K562 (cell line): ENCODE measurements around the gene CMSS1. TPM values are rescaled to one million over a fixed set of nuclear protein-coding genes. Genes with fewer than 3 reads are reported as not detected.

ENCODE experiments used
- ATAC-seq: fragments of 200-7000 bp; cut with Tn5 transposase; 3 replicates; pipeline ENCODE4 v1.9.1; 2020; ENCODE audit warnings: moderate library complexity
- BruUV-seq: library from RNA; stranded (reverse); fragments of 400-500 nt; replicated peaks from 2 replicates; lab custom pipeline; 2021; lab: Mats Ljungman, UMichigan
- CTCF ChIA-PET: fragments of 300-600 bp; formaldehyde crosslinking; extraction: SDS; loops from one replicate; lab custom pipeline; 2021; ENCODE audit warnings: low intra/inter-chr PET ratio; lab: Yijun Ruan, JAX
- POLR2A ChIA-PET: fragments of 300-600, 350-650 bp; sonication (Branson Sonifier 250); formaldehyde crosslinking; extraction: SDS; loops from one replicate; lab custom pipeline; 2021; ENCODE audit warnings: antibody characterized with exemption, inconsistent platforms; lab: Yijun Ruan, JAX
- DNase-seq, 4 experiments: peaks; one replicate each; pipeline versions ENCODE4 v3.0.0 to v3.0.0-alpha.2; 2011 to 2018; ENCODE audit warnings: low spot score in 3 of 4, mixed read lengths in 3 of 4; ENCODE audit errors: extremely low read depth in 1 of 4
- FAIRE-seq: peaks from 2 replicates; lab custom pipeline; 2011; peaks lifted over from hg19 to GRCh38; lab: Jason Lieb, UNC
- H2AFZ ChIP-seq: 2 replicates; pipeline ENCODE4 v1.6.0; 2011; ENCODE audit warnings: low read depth, low read length, control low read depth, inconsistent platforms
- H3K27ac ChIP-seq: fragments of 200-600 bp; 3 replicates; pipeline ENCODE4 v1.8.0; 2011; ENCODE audit warnings: low read depth, mild to moderate bottlenecking, control low read depth, inconsistent platforms, low read length, moderate library complexity, mixed read lengths; ENCODE audit errors: extremely low read depth
- H3K27me3 ChIP-seq, 2 experiments: fragments of 300-600 bp in 1 of 2; 2 replicates in 1 of 2; 3 replicates in 1 of 2; pipeline versions ENCODE4 v1.6.0 to v1.8.0; 2011; ENCODE audit warnings: inconsistent platforms in 2 of 2, low read length in 2 of 2, mild to moderate bottlenecking in 1 of 2, mixed read lengths in 1 of 2, moderate library complexity in 1 of 2; ENCODE audit not compliant: control insufficient read depth in 2 of 2, insufficient read depth in 2 of 2
- H3K36me3 ChIP-seq: fragments of 300-600 bp; 3 replicates; pipeline ENCODE4 v1.8.0; 2011; ENCODE audit warnings: mild to moderate bottlenecking, low read length, inconsistent platforms; ENCODE audit not compliant: control insufficient read depth, insufficient read depth
- H3K4me1 ChIP-seq, 2 experiments: fragments of 200-600 bp in 1 of 2; replicated peaks in 1 of 2; 2 replicates in 1 of 2; 3 replicates in 1 of 2; pipeline versions ENCODE4 v1.5.1 to v1.8.0; 2011; ENCODE audit warnings: inconsistent platforms in 2 of 2, low read length in 2 of 2, mild to moderate bottlenecking in 1 of 2, mixed read lengths in 1 of 2, moderate library complexity in 1 of 2; ENCODE audit not compliant: control insufficient read depth in 2 of 2, insufficient read depth in 2 of 2
- H3K4me2 ChIP-seq: 2 replicates; pipeline ENCODE4 v1.6.1; 2011; ENCODE audit warnings: low read length, control low read depth, inconsistent platforms, mixed read lengths; ENCODE audit not compliant: insufficient read depth
- H3K4me3 ChIP-seq: fragments of 200-600 bp; sonication (generic), shearing (Covaris generic); 2 replicates; pipeline ENCODE4 v1.5.1; 2016; ENCODE audit warnings: control low read depth, inconsistent platforms
- H3K79me2 ChIP-seq: fragments of 200-600 bp; 3 replicates; pipeline ENCODE4 v1.8.0; 2011; ENCODE audit warnings: low read length, inconsistent platforms; ENCODE audit not compliant: control insufficient read depth, insufficient read depth
- H3K9ac ChIP-seq, 2 experiments: 2 replicates each; pipeline versions ENCODE4 v1.6.0 to v1.6.1; 2011; ENCODE audit warnings: low read depth in 2 of 2, low read length in 2 of 2, control low read depth in 1 of 2, inconsistent platforms in 1 of 2, mild to moderate bottlenecking in 1 of 2, mixed read lengths in 1 of 2; ENCODE audit not compliant: insufficient read depth in 1 of 2
- H3K9me1 ChIP-seq: one replicate; pipeline ENCODE4 v1.6.0; 2011; ENCODE audit warnings: inconsistent platforms, mild to moderate bottlenecking, low read length, moderate library complexity; ENCODE audit not compliant: control insufficient read depth, insufficient read depth
- H3K9me3 ChIP-seq: replicated peaks from 2 replicates; pipeline ENCODE4 v1.5.1; 2011; ENCODE audit warnings: low read depth, low read length, inconsistent platforms; ENCODE audit not compliant: control insufficient read depth, insufficient read depth
- H4K20me1 ChIP-seq: replicated peaks from 2 replicates; pipeline ENCODE4 v1.6.1; 2011; ENCODE audit warnings: low read length, inconsistent platforms, mixed read lengths; ENCODE audit not compliant: control insufficient read depth, insufficient read depth
- POLR2G ChIP-seq: fragments of 200-400 bp; formaldehyde crosslinking; IDR thresholded peaks from 2 replicates; pipeline ENCODE4 v1.6.1; 2017; ENCODE audit warnings: low read depth, mild to moderate bottlenecking, antibody characterized with exemption, low read length, moderate library complexity
- PYGO2 ChIP-seq: fragments of 450-650 bp; IDR thresholded peaks from 2 replicates; pipeline ENCODE4 v1.6.1; 2016; ENCODE audit warnings: mild to moderate bottlenecking, missing genetic modification characterization, moderate library complexity, missing compliant biosample characterization
- RBBP5 ChIP-seq: fragments of 200-600 bp; sonication (generic); IDR thresholded peaks from 2 replicates; pipeline ENCODE4 v1.6.1; 2012; ENCODE audit warnings: borderline replicate concordance, mild to moderate bottlenecking, low read length, control low read depth, inconsistent platforms; ENCODE audit not compliant: insufficient read depth, poor library complexity, severe bottlenecking
- ZNF184 ChIP-seq: sonication (generic); formaldehyde crosslinking; IDR thresholded peaks from 2 replicates; pipeline ENCODE4 v1.5.0; 2020; ENCODE audit warnings: missing genetic modification reagents
- ZNF695 ChIP-seq: fragments of 450-650 bp; formaldehyde crosslinking; IDR thresholded peaks from 2 replicates; pipeline ENCODE4 v1.4.0; 2020; ENCODE audit warnings: mild to moderate bottlenecking, moderate library complexity
- WGBS: fragments of 100-300 bp; shearing (Covaris generic); methylation state at CpG from one replicate; pipeline ENCODE4 v1.1.6; 2016; ENCODE audit warnings: low coverage, mixed read lengths; ENCODE audit not compliant: insufficient coverage; ENCODE audit errors: missing lambda C conversion rate; 5-methylcytosine and 5-hydroxymethylcytosine counted together
- in situ Hi-C: fragments of 300-500 bp; cut with MboI; formaldehyde crosslinking; loops from 4 replicates; pipeline ENCODE4 v1.15.0; 2018; ENCODE audit warnings: inconsistent platforms, mixed read lengths
- intact Hi-C: fragments of 100-400 bp; cut with micrococcal nuclease; formaldehyde crosslinking; loops from 2 replicates; pipeline ENCODE4 v1.14.2; 2022
- polyA plus RNA-seq, 8 experiments: library from polyadenylated mRNA; depleted of rRNA in 4 of 8; stranded (reverse) in 5 of 8; unstranded in 3 of 8; fragments of >200 nt; fragmentation: Nextera tagmentation in 2 of 8; fragmentation: Illumina TruSeq in 1 of 8; extraction: Ambion mirVana in 2 of 8; extraction: Trizol in 1 of 8; gene quantifications; 2 replicates each; pipeline versions ENCODE4 v1.2.1 to v1.2.3, GENCODE V29; 2011 to 2014; ENCODE audit warnings: inconsistent platforms in 1 of 8, missing spikeins in 1 of 8
- total RNA-seq, 7 experiments: library from RNA; depleted of rRNA in 6 of 7; stranded (reverse); fragments of >200 nt in 6 of 7; fragmentation: Illumina TruSeq in 2 of 7; extraction: Trizol in 2 of 7; gene quantifications; 2 replicates each; pipeline versions ENCODE4 v1.2.1 to v1.2.3, GENCODE V29; 2011 to 2021; ENCODE audit warnings: low replicate concordance in 1 of 7
- TF ChIP-seq, protein P1 (sequence below): IDR thresholded peaks from 2 replicates; pipeline ENCODE4 v1.6.1; 2012; ENCODE audit warnings: low read depth, low read length, improper control_type of control experiment, borderline replicate concordance
- TF ChIP-seq, protein P2 (sequence below): fragments of 450-650 bp; IDR thresholded peaks from 2 replicates; pipeline ENCODE4 v1.7.1; 2018; ENCODE audit warnings: mild to moderate bottlenecking, low read depth; ENCODE audit not compliant: partially characterized antibody
- TF ChIP-seq, protein P3 (sequence below): fragments of 450-650 bp; IDR thresholded peaks from 2 replicates; pipeline ENCODE4 v1.6.1; 2018; ENCODE audit warnings: mild to moderate bottlenecking, low read depth; ENCODE audit not compliant: partially characterized antibody

Gene CMSS1
- total and polyA plus RNA-seq, 9 of the 15 experiments (the other 6 are each of a cell fraction or from before 2014, with no cell fraction given) = 46.9 to 109 (median 72.3) TPM

DNA sequence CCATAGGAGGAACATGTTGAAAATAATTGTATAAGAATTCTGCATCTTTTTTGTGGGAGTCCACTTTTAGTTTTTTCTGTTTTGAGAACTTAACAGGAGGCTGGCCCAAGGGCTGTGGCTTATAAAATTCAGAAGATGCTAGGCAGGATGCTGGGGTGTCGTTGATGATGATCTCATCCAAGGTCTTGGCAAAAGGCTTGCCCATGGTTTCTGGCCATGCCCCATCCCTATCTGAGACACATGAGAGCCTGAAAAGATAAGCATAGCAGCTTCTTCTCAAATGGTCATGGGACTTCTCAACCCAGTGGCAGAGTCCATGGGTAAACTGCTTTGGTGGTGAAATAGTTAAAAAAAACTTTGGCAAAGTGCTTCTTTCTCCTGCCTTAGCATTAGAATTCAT lies 35.2 kb downstream of the CMSS1 start:
- no peaks in the 10 kb centered on the region for H3K9me1 ChIP-seq
- peaks cover 55% of the 10 kb centered on the region for H3K79me2 ChIP-seq
- no peak overlapping the region for H3K27ac ChIP-seq
- BruUV-seq = no TSS peak
- H3K36me3 ChIP-seq = peaks cover 2% of the 10 kb centered on the region; the same call in 1 of the 3 replicates
- no peaks in the 10 kb centered on the region for H3K4me1 ChIP-seq
- H2AFZ ChIP-seq = no peak overlapping the region
- in situ Hi-C loops (no loop called here), intact Hi-C loops (no loop called here)
- no peak for ATAC-seq
- no peak overlapping the region for H3K9ac ChIP-seq
- H3K27me3 ChIP-seq = no peaks in the 10 kb centered on the region
- H3K9me3 ChIP-seq = no peaks in the 10 kb centered on the region
- no peak overlapping the region for H3K4me3 ChIP-seq
- POLR2A ChIA-PET = no interaction called here
- FAIRE-seq = no peak
- 90% methylated on average over 1 of the region's 1 CpG for WGBS
- no peak overlapping the region for H3K4me2 ChIP-seq
- CTCF ChIA-PET = no interaction called here
- DNase-seq = no peak
- H4K20me1 ChIP-seq = 0 out of 2 replicates have a peak, but pooled peaks cover 4% of the 10 kb centered on the region
- TF ChIP-seq POLR2G (no peak), PYGO2 (tag) (no peak), RBBP5 (no peak), ZNF695 (CRISPR knock-in tag) (no peak), ZNF184 (no peak)
- TF ChIP-seq, protein P1, sequence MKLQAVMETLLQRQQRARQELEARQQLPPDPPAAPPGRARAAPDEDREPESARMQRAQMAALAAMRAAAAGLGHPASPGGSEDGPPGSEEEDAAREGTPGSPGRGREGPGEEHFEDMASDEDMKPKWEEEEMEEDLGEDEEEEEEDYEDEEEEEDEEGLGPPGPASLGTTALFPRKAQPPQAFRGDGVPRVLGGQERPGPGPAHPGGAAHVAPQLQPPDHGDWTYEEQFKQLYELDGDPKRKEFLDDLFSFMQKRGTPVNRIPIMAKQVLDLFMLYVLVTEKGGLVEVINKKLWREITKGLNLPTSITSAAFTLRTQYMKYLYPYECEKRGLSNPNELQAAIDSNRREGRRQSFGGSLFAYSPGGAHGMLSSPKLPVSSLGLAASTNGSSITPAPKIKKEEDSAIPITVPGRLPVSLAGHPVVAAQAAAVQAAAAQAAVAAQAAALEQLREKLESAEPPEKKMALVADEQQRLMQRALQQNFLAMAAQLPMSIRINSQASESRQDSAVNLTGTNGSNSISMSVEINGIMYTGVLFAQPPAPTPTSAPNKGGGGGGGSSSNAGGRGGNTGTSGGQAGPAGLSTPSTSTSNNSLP = no peak
- TF ChIP-seq, protein P2, sequence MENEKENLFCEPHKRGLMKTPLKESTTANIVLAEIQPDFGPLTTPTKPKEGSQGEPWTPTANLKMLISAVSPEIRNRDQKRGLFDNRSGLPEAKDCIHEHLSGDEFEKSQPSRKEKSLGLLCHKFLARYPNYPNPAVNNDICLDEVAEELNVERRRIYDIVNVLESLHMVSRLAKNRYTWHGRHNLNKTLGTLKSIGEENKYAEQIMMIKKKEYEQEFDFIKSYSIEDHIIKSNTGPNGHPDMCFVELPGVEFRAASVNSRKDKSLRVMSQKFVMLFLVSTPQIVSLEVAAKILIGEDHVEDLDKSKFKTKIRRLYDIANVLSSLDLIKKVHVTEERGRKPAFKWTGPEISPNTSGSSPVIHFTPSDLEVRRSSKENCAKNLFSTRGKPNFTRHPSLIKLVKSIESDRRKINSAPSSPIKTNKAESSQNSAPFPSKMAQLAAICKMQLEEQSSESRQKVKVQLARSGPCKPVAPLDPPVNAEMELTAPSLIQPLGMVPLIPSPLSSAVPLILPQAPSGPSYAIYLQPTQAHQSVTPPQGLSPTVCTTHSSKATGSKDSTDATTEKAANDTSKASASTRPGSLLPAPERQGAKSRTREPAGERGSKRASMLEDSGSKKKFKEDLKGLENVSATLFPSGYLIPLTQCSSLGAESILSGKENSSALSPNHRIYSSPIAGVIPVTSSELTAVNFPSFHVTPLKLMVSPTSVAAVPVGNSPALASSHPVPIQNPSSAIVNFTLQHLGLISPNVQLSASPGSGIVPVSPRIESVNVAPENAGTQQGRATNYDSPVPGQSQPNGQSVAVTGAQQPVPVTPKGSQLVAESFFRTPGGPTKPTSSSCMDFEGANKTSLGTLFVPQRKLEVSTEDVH = no peak
- TF ChIP-seq, protein P3, sequence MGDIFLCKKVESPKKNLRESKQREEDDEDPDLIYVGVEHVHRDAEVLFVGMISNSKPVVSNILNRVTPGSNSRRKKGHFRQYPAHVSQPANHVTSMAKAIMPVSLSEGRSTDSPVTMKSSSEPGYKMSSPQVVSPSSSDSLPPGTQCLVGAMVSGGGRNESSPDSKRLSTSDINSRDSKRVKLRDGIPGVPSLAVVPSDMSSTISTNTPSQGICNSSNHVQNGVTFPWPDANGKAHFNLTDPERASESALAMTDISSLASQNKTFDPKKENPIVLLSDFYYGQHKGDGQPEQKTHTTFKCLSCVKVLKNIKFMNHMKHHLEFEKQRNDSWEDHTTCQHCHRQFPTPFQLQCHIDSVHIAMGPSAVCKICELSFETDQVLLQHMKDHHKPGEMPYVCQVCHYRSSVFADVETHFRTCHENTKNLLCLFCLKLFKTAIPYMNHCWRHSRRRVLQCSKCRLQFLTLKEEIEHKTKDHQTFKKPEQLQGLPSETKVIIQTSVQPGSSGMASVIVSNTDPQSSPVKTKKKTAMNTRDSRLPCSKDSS = no peak
- TF ChIP-seq, all 486 proteins: peak for 0
